HG03571 (cell line): ENCODE data around the gene AKAP17A.
"Not testable (repeated sequence)": the region's sequence is repeated elsewhere in the genome, so short reads cannot be mapped to it uniquely, and the experiment has no call there.

Experiments
- ATAC-seq: cut with Tn5 transposase; IDR thresholded peaks from one replicate; pipeline ENCODE4 v1.9.1; 2021; ENCODE audit not compliant: unreplicated experiment

The AKAP17A gene

GRCh38 chrX:1601768-1602085 is 10.3 kb downstream of the AKAP17A start:
- ATAC-seq = no peak

GRCh38 chrX:1602299-1602698 is 10.9 kb downstream of the AKAP17A start:
- no peak for ATAC-seq

GRCh38 chrX:1606496-1606895 is 15.1 kb downstream of the AKAP17A start:
- ATAC-seq = no peak

- ATAC-seq = no peak
Measured at GRCh38 chrX:1609311-1609710, 17.9 kb downstream of the AKAP17A start.

- no peak for ATAC-seq
Measured at GRCh38 chrX:1609762-1610161, 18.4 kb downstream of the AKAP17A start.

- no peak for ATAC-seq
Measured at GRCh38 chrX:1610166-1610565, 18.8 kb downstream of the AKAP17A start.

GRCh38 chrX:1610736-1611135 is 19.3 kb downstream of the AKAP17A start:
- ATAC-seq = no peak

- no peak for ATAC-seq
Measured at GRCh38 chrX:1612641-1613286, 21.4 kb downstream of the AKAP17A start.

GRCh38 chrX:1614927-1615326 is 23.5 kb downstream of the AKAP17A start, which contains the start of gene ASMT:
TSS of gene ASMT (plus strand) at chrX:1615059. CDS start at chrX:1615200, 141 bp downstream.
- ATAC-seq = no peak

- no peak for ATAC-seq
Measured at GRCh38 chrX:1618689-1619088, 27.3 kb downstream of the AKAP17A start.

GRCh38 chrX:1623691-1624090 is 32.3 kb downstream of the AKAP17A start:
- ATAC-seq = no peak

GRCh38 chrX:1624158-1624860 is 32.9 kb downstream of the AKAP17A start:
- ATAC-seq = not testable (repeated sequence)

- ATAC-seq = not testable (repeated sequence)
Measured at GRCh38 chrX:1624861-1625215, 33.4 kb downstream of the AKAP17A start.

GRCh38 chrX:1629244-1629643 is 37.8 kb downstream of the AKAP17A start:
- ATAC-seq = no peak

GRCh38 chrX:1646009-1646408 is 54.6 kb downstream of the AKAP17A start:
- ATAC-seq = no peak

- ATAC-seq = no peak
Measured at GRCh38 chrX:1649621-1650020, 58.2 kb downstream of the AKAP17A start.
